Coronary artery (tissue), 2 donors: Measurements from ENCODE around the gene ZNF670.
A peak's percentile ranks its signal among the peaks of the same experiment; 100 is the strongest.

ENCODE experiments used
- DNase-seq: peaks from one replicate; pipeline ENCODE4 v3.0.0-alpha.2; 2017; ENCODE audit warnings: low spot score
- H3K27ac ChIP-seq, 2 donors: fragments of 200-600 bp; sonication (generic); one replicate each; pipeline ENCODE4 v1.5.1; 2016 to 2019
- H3K4me3 ChIP-seq: fragments of 200-600 bp; sonication (generic); 2 replicates; pipeline ENCODE4 v1.5.1; 2016; ENCODE audit warnings: mild to moderate bottlenecking, moderate library complexity
- TF ChIP-seq, protein P1 (sequence below): fragments of 200-600 bp; sonication (generic); IDR thresholded peaks from one replicate; pipeline ENCODE4 v1.5.1; 2019; ENCODE audit warnings: antibody characterized with exemption

Gene ZNF670

DNA sequence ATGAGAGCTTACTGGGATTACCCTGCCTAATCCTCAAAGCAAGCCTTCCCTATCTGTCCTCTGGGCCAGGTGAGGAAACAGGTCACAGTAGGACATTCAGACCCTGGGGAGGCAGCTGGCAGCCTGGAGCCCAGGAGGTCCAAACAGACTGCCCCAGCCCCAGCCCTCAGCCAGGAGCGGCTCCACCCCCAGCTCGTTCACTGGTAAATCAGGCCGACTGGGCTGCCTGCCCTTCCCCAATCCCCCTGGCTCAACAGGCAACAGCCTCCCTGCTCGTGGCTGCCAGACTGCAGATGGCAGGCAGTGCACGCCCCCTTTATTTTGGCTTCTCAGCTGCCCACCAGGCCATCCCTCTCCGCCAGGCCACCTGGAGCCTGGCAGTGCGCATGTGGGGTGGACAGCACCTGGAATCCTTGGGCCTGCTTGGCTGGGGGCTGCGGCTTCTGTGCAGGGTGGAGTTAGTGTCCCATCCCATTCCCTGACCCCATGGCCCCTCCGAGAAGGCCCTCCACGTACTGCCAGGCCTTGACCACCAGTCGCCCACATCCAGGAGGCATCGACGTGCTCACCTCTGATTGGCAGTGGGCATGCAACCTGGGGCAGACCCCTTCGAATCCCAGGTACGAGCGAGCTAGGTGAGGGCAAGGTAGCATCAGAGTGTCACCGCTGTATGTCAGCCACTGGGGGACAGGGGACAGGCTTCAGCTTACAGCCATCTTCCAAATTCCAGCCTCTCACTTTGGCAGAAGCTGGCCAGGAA lies 11.2 kb upstream of the ZNF670 start:
- H3K27ac ChIP-seq = no peak overlapping the region
- TF ChIP-seq, protein P1, sequence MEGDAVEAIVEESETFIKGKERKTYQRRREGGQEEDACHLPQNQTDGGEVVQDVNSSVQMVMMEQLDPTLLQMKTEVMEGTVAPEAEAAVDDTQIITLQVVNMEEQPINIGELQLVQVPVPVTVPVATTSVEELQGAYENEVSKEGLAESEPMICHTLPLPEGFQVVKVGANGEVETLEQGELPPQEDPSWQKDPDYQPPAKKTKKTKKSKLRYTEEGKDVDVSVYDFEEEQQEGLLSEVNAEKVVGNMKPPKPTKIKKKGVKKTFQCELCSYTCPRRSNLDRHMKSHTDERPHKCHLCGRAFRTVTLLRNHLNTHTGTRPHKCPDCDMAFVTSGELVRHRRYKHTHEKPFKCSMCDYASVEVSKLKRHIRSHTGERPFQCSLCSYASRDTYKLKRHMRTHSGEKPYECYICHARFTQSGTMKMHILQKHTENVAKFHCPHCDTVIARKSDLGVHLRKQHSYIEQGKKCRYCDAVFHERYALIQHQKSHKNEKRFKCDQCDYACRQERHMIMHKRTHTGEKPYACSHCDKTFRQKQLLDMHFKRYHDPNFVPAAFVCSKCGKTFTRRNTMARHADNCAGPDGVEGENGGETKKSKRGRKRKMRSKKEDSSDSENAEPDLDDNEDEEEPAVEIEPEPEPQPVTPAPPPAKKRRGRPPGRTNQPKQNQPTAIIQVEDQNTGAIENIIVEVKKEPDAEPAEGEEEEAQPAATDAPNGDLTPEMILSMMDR = no peak
- DNase-seq = no peak

DNA sequence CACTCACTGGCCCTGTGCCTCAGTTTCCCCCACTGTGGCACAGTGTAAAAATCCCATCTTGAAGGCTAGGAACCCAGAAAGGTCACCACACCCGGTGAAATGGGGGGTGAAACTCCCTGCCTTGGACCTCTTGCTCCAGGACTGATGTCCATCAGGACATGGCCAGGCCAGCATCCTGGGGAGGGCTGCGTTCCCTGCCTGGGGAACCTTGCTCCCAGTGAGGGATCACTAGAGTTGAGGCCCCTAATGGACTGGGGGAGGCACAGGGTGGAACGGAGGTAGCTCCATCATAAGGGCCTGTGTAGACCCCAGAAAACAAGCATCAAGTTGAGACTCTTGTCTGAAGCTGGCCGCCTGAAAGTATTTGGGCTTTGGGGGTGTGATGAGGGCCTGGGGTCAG lies 10.4 kb upstream of the ZNF670 start:
- TF ChIP-seq, protein P1 = no peak
- H3K4me3 ChIP-seq = no peak overlapping the region
- no peak for DNase-seq
- H3K27ac ChIP-seq = no peak overlapping the region

More for the DNA sequence above, 11.2 kb upstream of the ZNF670 start:
- H3K4me3 ChIP-seq = no peak overlapping the region

DNA sequence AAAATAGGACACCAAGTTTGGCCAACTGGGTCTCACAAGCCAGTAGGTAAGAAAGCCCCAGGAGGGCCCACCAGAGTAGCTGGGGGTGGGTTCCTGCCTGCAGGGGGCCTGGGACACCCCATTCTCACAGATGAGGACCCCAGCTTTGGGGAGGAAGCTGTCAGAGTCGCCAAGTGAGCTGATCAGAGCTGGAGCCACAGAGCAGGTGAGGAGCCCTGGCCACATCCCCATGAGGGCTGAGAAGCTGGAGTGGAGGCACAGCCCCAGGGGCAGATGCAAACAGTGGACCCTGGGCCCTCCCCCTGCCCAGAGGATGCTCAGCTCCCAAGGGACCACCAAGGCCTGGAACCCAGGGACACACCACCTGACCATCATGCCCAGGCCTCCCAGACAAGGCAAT lies 8.6 kb upstream of the ZNF670 start:
- TF ChIP-seq, protein P1 = no peak
- Histone ChIP-seq H3K27ac (no peak overlapping the region), H3K4me3 (no peak overlapping the region)
- no peak for DNase-seq

DNA sequence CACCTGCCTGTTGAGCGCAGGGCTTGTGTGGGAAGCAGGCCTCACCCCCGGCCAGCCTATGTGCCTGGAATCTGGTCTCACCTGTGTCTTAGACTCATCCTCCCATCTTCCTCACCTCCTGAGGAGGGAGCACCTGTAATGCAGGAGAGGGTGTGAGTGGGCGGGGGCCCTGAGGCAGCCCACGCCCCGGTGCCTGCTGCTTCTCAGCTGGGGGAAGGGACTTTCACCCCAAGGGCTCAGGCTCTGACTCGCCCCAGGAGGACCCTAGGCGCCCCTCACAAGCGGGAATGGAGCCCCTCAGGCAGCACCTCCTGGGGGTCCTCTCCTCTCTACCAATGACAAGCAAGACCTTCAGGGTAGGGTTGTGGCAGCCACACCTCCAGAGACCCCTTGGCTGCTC lies 6.7 kb upstream of the ZNF670 start:
- TF ChIP-seq, protein P1 = no peak
- DNase-seq = no peak
- Histone ChIP-seq H3K4me3 (no peak overlapping the region), H3K27ac (no peak overlapping the region)

DNA sequence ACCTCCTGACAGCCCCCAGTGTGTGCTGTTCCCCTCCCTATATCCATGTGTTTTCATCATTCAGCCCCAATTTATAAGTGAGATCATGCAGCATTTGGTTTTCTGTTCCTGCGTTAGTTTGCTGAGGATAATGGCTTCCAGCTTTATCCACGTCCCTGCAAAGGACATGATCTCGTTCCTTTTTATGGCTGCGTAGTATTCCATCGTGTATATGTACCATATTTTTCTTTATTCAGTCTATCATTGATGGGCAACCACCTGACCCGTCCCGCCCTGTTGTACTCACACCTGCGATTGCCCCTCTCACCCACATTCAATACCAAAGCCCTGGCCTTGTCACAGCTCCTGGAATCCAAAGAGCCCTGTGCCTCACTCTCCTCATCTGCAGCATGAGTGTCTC lies 6.2 kb upstream of the ZNF670 start:
- H3K27ac ChIP-seq = no peak overlapping the region
- no peak for DNase-seq
- TF ChIP-seq, protein P1 = no peak
- H3K4me3 ChIP-seq = no peak overlapping the region

DNA sequence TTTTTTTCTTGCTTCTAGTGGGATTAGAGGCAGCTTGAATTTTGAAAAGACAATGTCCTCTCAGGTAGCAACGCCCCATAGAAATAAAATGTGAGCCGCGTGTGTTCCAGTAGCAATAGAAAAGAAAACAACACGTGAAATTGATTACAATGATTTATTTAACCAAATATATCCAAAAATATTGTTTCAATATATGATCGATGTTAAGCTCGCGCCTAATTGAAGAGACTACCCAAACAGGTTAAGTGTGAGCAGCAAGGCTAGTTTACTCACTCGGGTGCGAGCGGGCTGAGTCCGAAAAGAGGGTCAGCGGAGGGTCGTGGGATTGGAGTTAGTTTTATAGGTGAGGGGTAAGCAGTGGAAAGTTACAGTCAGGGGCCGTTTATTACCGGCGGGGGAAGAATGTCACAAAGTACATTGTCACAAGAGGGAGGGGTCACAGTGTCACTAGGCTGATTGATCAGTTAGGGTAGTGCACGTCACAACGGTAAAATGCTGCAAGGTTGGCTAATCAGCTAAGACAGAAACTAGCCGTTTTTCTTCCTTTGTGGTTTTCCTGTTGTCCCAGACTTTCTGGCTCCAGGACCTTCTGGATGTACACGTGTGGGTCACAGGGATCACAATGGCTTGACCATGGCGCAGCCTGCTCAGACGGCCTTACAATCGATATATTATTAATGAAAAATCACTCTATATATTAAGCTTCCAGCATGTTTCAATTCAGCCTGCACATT lies 697 bp upstream of the ZNF670 start:
- DNase-seq = no peak
- TF ChIP-seq, protein P1 = no peak
- no peak overlapping the region for H3K27ac ChIP-seq
- H3K4me3 ChIP-seq = peak overlapping the region; percentile 87

DNA sequence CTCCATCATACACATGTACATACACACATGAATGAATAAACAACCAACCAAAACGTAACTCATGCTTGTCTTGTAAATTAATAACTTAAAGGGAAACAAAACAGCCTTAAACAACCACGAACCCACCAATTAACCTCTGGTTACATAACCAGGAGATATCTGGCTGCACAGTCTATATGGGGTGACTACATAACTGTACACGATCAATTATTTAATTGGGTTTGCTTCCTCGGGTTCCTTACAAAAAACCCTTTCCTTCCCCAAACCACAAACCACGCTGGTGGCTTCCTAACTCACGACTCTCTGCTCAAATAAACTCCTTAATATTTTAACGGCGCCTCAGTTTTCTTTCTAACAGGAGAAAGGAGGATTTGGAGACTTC lies 744 bp downstream of the ZNF670 start:
- TF ChIP-seq, protein P1 = no peak
- Histone ChIP-seq H3K4me3 (peak overlapping the region; percentile 87), H3K27ac (peak overlapping the region; percentile 72 to 74)
- no peak for DNase-seq
